IMR-90 (cell line): ENCODE measurements around the gene EPGN. TPM values are rescaled to one million over a fixed set of nuclear protein-coding genes. Genes with fewer than 3 reads are reported as not detected.

Source experiments
- ATAC-seq: fragments of 200-7000 bp; cut with Tn5 transposase; 2 replicates; pipeline ENCODE4 v1.9.1; 2020; ENCODE audit warnings: low read depth, mild to moderate bottlenecking, moderate library complexity
- BruUV-seq: library from RNA; stranded (reverse); fragments of 400-500 nt; replicated peaks from 2 replicates; lab custom pipeline; 2021; lab: Mats Ljungman, UMichigan
- CTCF ChIA-PET: fragments of 300-600 bp; formaldehyde crosslinking; extraction: SDS; loops from one replicate; lab custom pipeline; 2021; ENCODE audit warnings: antibody characterized with exemption; lab: Yijun Ruan, JAX
- POLR2A ChIA-PET: fragments of 300-600 bp; sonication (Branson Sonifier 250); formaldehyde crosslinking; loops from one replicate; lab custom pipeline; 2022; ENCODE audit warnings: antibody characterized with exemption; ENCODE audit not compliant: unreplicated experiment; lab: Charles Lee
- DNase-seq: peaks from one replicate; pipeline ENCODE4 v3.0.0; 2013
- H2AFZ ChIP-seq: replicated peaks from 2 replicates; pipeline ENCODE3; 2013; ENCODE audit warnings: low read length, mild to moderate bottlenecking; ENCODE audit not compliant: poor library complexity
- H2AK5ac ChIP-seq: 2 replicates; pipeline ENCODE4 v1.6.1; 2013; ENCODE audit warnings: low read depth, low read length, inconsistent platforms
- H2AK9ac ChIP-seq: replicated peaks from 2 replicates; pipeline ENCODE3; 2013; ENCODE audit warnings: mild to moderate bottlenecking, low read depth, low read length, moderate library complexity; ENCODE audit not compliant: poor library complexity
- H2BK120ac ChIP-seq: 2 replicates; pipeline ENCODE4 v1.6.1; 2013; ENCODE audit warnings: low read depth, low read length, inconsistent platforms
- H2BK15ac ChIP-seq: 3 replicates; pipeline ENCODE4 v1.6.1; 2013; ENCODE audit warnings: low read depth, low read length, inconsistent platforms
- H2BK20ac ChIP-seq: 2 replicates; pipeline ENCODE4 v1.6.1; 2013; ENCODE audit warnings: low read depth, mild to moderate bottlenecking, inconsistent platforms, low read length, moderate library complexity
- H2BK5ac ChIP-seq: 2 replicates; pipeline ENCODE4 v1.6.1; 2013; ENCODE audit warnings: mild to moderate bottlenecking, low read depth, low read length, inconsistent platforms; ENCODE audit not compliant: poor library complexity, severe bottlenecking
- H3K14ac ChIP-seq: replicated peaks from 2 replicates; pipeline ENCODE4 v1.6.1; 2013; ENCODE audit warnings: low read depth, low read length, inconsistent platforms
- H3K18ac ChIP-seq: 2 replicates; pipeline ENCODE4 v1.6.1; 2013; ENCODE audit warnings: low read depth, low read length, control low read depth
- H3K23ac ChIP-seq: 2 replicates; pipeline ENCODE4 v1.6.1; 2013; ENCODE audit warnings: low read depth, low read length, inconsistent platforms
- H3K27ac ChIP-seq: 2 replicates; pipeline ENCODE4 v1.5.1; 2013; ENCODE audit warnings: mild to moderate bottlenecking, control low read depth, low read length; ENCODE audit not compliant: insufficient read depth
- H3K27me3 ChIP-seq: 2 replicates; pipeline ENCODE4 v1.6.1; 2013; ENCODE audit warnings: low read length; ENCODE audit not compliant: control insufficient read depth, insufficient read depth
- H3K36me3 ChIP-seq: 2 replicates; pipeline ENCODE4 v1.6.1; 2013; ENCODE audit warnings: low read length, mixed read lengths; ENCODE audit not compliant: control insufficient read depth, insufficient read depth
- H3K4ac ChIP-seq: 2 replicates; pipeline ENCODE4 v1.6.1; 2013; ENCODE audit warnings: low read depth, low read length, inconsistent platforms
- H3K4me1 ChIP-seq: 2 replicates; pipeline ENCODE4 v1.6.1; 2013; ENCODE audit warnings: low read length, mixed read lengths; ENCODE audit not compliant: control insufficient read depth, insufficient read depth
- H3K4me2 ChIP-seq: 2 replicates; pipeline ENCODE4 v1.6.1; 2013; ENCODE audit warnings: low read depth, mild to moderate bottlenecking, control low read depth, low read length, moderate library complexity
- H3K4me3 ChIP-seq: 2 replicates; pipeline ENCODE4 v1.5.1; 2013; ENCODE audit warnings: low read depth, mild to moderate bottlenecking, control low read depth, low read length, moderate library complexity; ENCODE audit not compliant: insufficient read depth
- H3K56ac ChIP-seq: 2 replicates; pipeline ENCODE4 v1.6.1; 2013; ENCODE audit warnings: low read length, inconsistent platforms; ENCODE audit not compliant: insufficient read depth; ENCODE audit errors: extremely low read depth
- H3K79me1 ChIP-seq, 2 experiments: 2 replicates each; pipeline ENCODE4 v1.6.1; 2013; ENCODE audit warnings: low read length in 2 of 2, inconsistent platforms in 1 of 2, low read depth in 1 of 2
- H3K9ac ChIP-seq: 2 replicates; pipeline ENCODE4 v1.6.1; 2013; ENCODE audit warnings: low read depth, low read length, control low read depth
- H3K9me1 ChIP-seq: 2 replicates; pipeline ENCODE4 v1.6.1; 2013; ENCODE audit warnings: low read length, inconsistent platforms; ENCODE audit not compliant: insufficient read depth
- H3K9me3 ChIP-seq: 2 replicates; pipeline ENCODE4 v1.6.1; 2013; ENCODE audit warnings: low read length; ENCODE audit not compliant: control insufficient read depth, insufficient read depth
- H4K20me1 ChIP-seq: 2 replicates; pipeline ENCODE4 v1.6.1; 2013; ENCODE audit warnings: low read length, inconsistent platforms; ENCODE audit not compliant: insufficient read depth
- H4K5ac ChIP-seq: 2 replicates; pipeline ENCODE4 v1.6.1; 2013; ENCODE audit warnings: mild to moderate bottlenecking, low read depth, low read length, control low read depth
- H4K8ac ChIP-seq, 2 experiments: 2 replicates each; pipeline ENCODE4 v1.6.1; 2013; ENCODE audit warnings: low read depth in 2 of 2, low read length in 2 of 2, control low read depth in 1 of 2, inconsistent platforms in 1 of 2
- H4K91ac ChIP-seq: 2 replicates; pipeline ENCODE4 v1.6.1; 2013; ENCODE audit warnings: low read depth, low read length, inconsistent platforms; ENCODE audit not compliant: insufficient read depth
- BHLHE40 ChIP-seq: fragments of 150-350 bp; IDR thresholded peaks from 2 replicates; pipeline ENCODE4 v1.6.1; 2016; ENCODE audit warnings: mild to moderate bottlenecking, low read depth, low read length
- CHD1 ChIP-seq: IDR thresholded peaks from 2 replicates; pipeline ENCODE4 v1.6.1; 2012; ENCODE audit warnings: low read depth, low read length, improper control_type of control experiment
- CTCF ChIP-seq: conservative IDR thresholded peaks from 2 replicates; pipeline ENCODE4 v1.5.1; 2012; ENCODE audit warnings: mild to moderate bottlenecking, low read depth, low read length, improper control_type of control experiment
- ELK1 ChIP-seq: fragments of 150-350 bp; IDR thresholded peaks from 2 replicates; pipeline ENCODE4 v1.6.1; 2016; ENCODE audit warnings: low read depth, mild to moderate bottlenecking, low read length, moderate library complexity, borderline replicate concordance
- FOS ChIP-seq: fragments of 150-350 bp; IDR thresholded peaks from 2 replicates; pipeline ENCODE4 v1.6.1; 2016; ENCODE audit warnings: low read depth, low read length
- MAFK ChIP-seq: IDR thresholded peaks from 2 replicates; pipeline ENCODE4 v1.6.1; 2012; ENCODE audit warnings: low read depth, low read length, improper control_type of control experiment
- MXI1 ChIP-seq: IDR thresholded peaks from 2 replicates; pipeline ENCODE4 v1.6.1; 2012; ENCODE audit warnings: low read depth, mild to moderate bottlenecking, low read length, moderate library complexity, borderline replicate concordance
- NFE2L2 ChIP-seq: fragments of 150-350 bp; IDR thresholded peaks from 2 replicates; pipeline ENCODE4 v1.6.1; 2016; ENCODE audit warnings: low read depth, mild to moderate bottlenecking, low read length
- RAD21 ChIP-seq: IDR thresholded peaks from 2 replicates; pipeline ENCODE4 v1.6.1; 2012; ENCODE audit warnings: low read length, improper control_type of control experiment
- RFX5 ChIP-seq: IDR thresholded peaks from 2 replicates; pipeline ENCODE4 v1.8.0; 2012; ENCODE audit warnings: low read depth, mild to moderate bottlenecking, low read length, moderate library complexity
- SMC3 ChIP-seq: fragments of 150-350 bp; IDR thresholded peaks from 2 replicates; pipeline ENCODE4 v1.6.1; 2016; ENCODE audit warnings: low read depth, mild to moderate bottlenecking, antibody characterized with exemption, low read length, moderate library complexity
- USF2 ChIP-seq: fragments of 150-350 bp; IDR thresholded peaks from 2 replicates; pipeline ENCODE4 v1.6.1; 2017; ENCODE audit warnings: mild to moderate bottlenecking, antibody characterized with exemption, low read length, low read depth
- WGBS, 2 experiments: methylation state at CpG; one replicate each; pipeline versions ENCODE4 v1.1.5 to v1.1.7; 2013; ENCODE audit warnings: missing lambda C conversion rate in 2 of 2; ENCODE audit not compliant: insufficient read length in 1 of 2; ENCODE audit errors: extremely low coverage in 2 of 2; 5-methylcytosine and 5-hydroxymethylcytosine counted together
- dilution Hi-C: fragments of 300-500 bp; cut with HindIII; formaldehyde crosslinking; loops from one replicate; pipeline ENCODE4 v1.14.3; 2018; ENCODE audit warnings: low sequenced_read_pairs; ENCODE audit not compliant: unreplicated experiment
- in situ Hi-C: fragments of 300-500 bp; cut with MboI; formaldehyde crosslinking; loops from 3 replicates; pipeline ENCODE4 v1.14.3; 2019; ENCODE audit warnings: low sequenced_read_pairs, inconsistent platforms, mixed read lengths
- intact Hi-C: fragments of 100-400 bp; cut with micrococcal nuclease; formaldehyde crosslinking; loops from 2 replicates; pipeline ENCODE4 v1.10.0; 2022
- polyA plus RNA-seq, 3 experiments: library from polyadenylated mRNA; depleted of rRNA; stranded (reverse); fragments of >200 nt; gene quantifications; 2 replicates each; pipeline ENCODE4 v1.2.3, GENCODE V29; 2012; ENCODE audit warnings: low replicate concordance in 1 of 3
- total RNA-seq: library from RNA; depleted of rRNA; stranded (reverse); fragments of >200 nt; gene quantifications from 2 replicates; pipeline ENCODE4 v1.2.3, GENCODE V29; 2012

The EPGN gene
- total and polyA plus RNA-seq, 2 of the 4 experiments (the other 2 are of a cell fraction) = 0.18 TPM; not detected in 1

GRCh38 chr4:74353858-74354257 lies 45.6 kb downstream of the EPGN start:
- Histone ChIP-seq H3K27ac (no peak overlapping the region), H4K5ac (no peak overlapping the region), H3K79me1 (no peaks in the 10 kb centered on the region), H3K4me3 (no peak overlapping the region), H3K18ac (no peak overlapping the region), H3K4ac (no peak overlapping the region), H3K4me2 (no peak overlapping the region), H4K20me1 (no peaks in the 10 kb centered on the region), H2BK15ac (no peak overlapping the region), H2AK9ac (no peak overlapping the region), H3K14ac (no peak overlapping the region), H3K23ac (no peak overlapping the region), H2BK20ac (no peak overlapping the region), H2AK5ac (no peak overlapping the region), H3K9ac (no peak overlapping the region), H3K56ac (no peak overlapping the region), H3K27me3 (no peaks in the 10 kb centered on the region), H3K9me3 (no peaks in the 10 kb centered on the region), H2BK120ac (no peak overlapping the region), H3K4me1 (no peaks in the 10 kb centered on the region), H4K91ac (no peak overlapping the region), H2AFZ (no peak overlapping the region), H2BK5ac (no peak overlapping the region), H3K9me1 (no peaks in the 10 kb centered on the region), H4K8ac (no peak overlapping the region), H3K36me3 (no peaks in the 10 kb centered on the region)
- intact Hi-C loops (no loop called here), in situ Hi-C loops (no loop called here), dilution Hi-C loops (no loop called here)
- CTCF ChIA-PET = no interaction called here
- DNase-seq = no peak
- no CpG with 5 or more reads among the region's 4 CpGs for WGBS, 2 experiments
- TF ChIP-seq BHLHE40 = no peak
- no peak for TF ChIP-seq USF2
- no peak for TF ChIP-seq CHD1
- TF ChIP-seq MAFK = no peak
- no peak for TF ChIP-seq RAD21
- TF ChIP-seq SMC3 = no peak
- TF ChIP-seq MXI1 = no peak
- no peak for TF ChIP-seq RFX5
- no peak for TF ChIP-seq ELK1
- TF ChIP-seq NFE2L2 = no peak
- TF ChIP-seq FOS = no peak
- TF ChIP-seq CTCF = no peak
- no peak for ATAC-seq
- POLR2A ChIA-PET = no interaction called here
- BruUV-seq = no TSS peak
